CD4-positive, alpha-beta T cell (primary cell): Measurements from ENCODE around the gene SLC6A18. TPM values are rescaled to one million over a fixed set of nuclear protein-coding genes. Genes with fewer than 3 reads are reported as not detected.

Experiments
- ATAC-seq: fragments of 200-7000 bp; cut with Tn5 transposase; one replicate; pipeline ENCODE4 v1.10.0; 2022; ENCODE audit warnings: mild to moderate bottlenecking; ENCODE audit not compliant: poor library complexity
- CTCF ChIA-PET: fragments of 350-600 bp; sonication (Branson Sonifier 250); formaldehyde crosslinking; loops from one replicate; lab custom pipeline; 2021; ENCODE audit warnings: antibody characterized with exemption, inconsistent platforms; lab: Charles Lee
- POLR2A ChIA-PET: fragments of 350-600 bp; sonication (Branson Sonifier 250); formaldehyde crosslinking; loops from one replicate; lab custom pipeline; 2021; ENCODE audit warnings: antibody characterized with exemption, inconsistent platforms; lab: Charles Lee
- DNase-seq, 14 experiments: peaks; one replicate each; pipeline ENCODE4 v3.0.0-alpha.2; 2013 to 2020; ENCODE audit warnings: mixed read lengths in 2 of 14
- H3K27ac ChIP-seq, 2 donors: one replicate each; pipeline versions ENCODE4 v1.5.1 to v1.7.0; 2013; ENCODE audit warnings: low read length in 2 of 2, low read depth in 1 of 2, mild to moderate bottlenecking in 1 of 2
- H3K27me3 ChIP-seq, 2 experiments: 1 replicate in 1 of 2; 2 replicates in 1 of 2; pipeline versions ENCODE4 v1.6.1 to v1.7.0; 2013; ENCODE audit warnings: low read length in 2 of 2, control low read depth in 1 of 2, mild to moderate bottlenecking in 1 of 2, moderate library complexity in 1 of 2; ENCODE audit not compliant: insufficient read depth in 2 of 2, control insufficient read depth in 1 of 2
- H3K36me3 ChIP-seq: one replicate; pipeline ENCODE4 v1.6.1; 2013; ENCODE audit warnings: low read length, control low read depth; ENCODE audit not compliant: insufficient read depth
- H3K4me1 ChIP-seq: one replicate; pipeline ENCODE4 v1.6.1; 2013; ENCODE audit warnings: low read length, control low read depth; ENCODE audit not compliant: insufficient read depth
- H3K4me3 ChIP-seq: one replicate; pipeline ENCODE4 v1.5.1; 2013; ENCODE audit warnings: mild to moderate bottlenecking, low read length, moderate library complexity
- H3K9me3 ChIP-seq, 2 experiments: 1 replicate in 1 of 2; 2 replicates in 1 of 2; pipeline versions ENCODE4 v1.6.1 to v1.7.0; 2013; ENCODE audit warnings: low read length in 2 of 2, mild to moderate bottlenecking in 2 of 2, control low read depth in 1 of 2, moderate library complexity in 1 of 2; ENCODE audit not compliant: control insufficient read depth in 1 of 2, insufficient read depth in 1 of 2
- H3K27ac Mint-ChIP-seq: one replicate; pipeline ENCODE4 v1.8.0; 2020; ENCODE audit warnings: mixed read lengths
- H3K27me3 Mint-ChIP-seq: one replicate; pipeline ENCODE4 v1.8.0; 2021; ENCODE audit warnings: mixed read lengths
- H3K36me3 Mint-ChIP-seq: one replicate; pipeline ENCODE4 v1.8.0; 2021; ENCODE audit warnings: low read depth, mixed read lengths
- H3K4me1 Mint-ChIP-seq: one replicate; pipeline ENCODE4 v1.8.0; 2021; ENCODE audit warnings: low read depth, mixed read lengths
- H3K4me3 Mint-ChIP-seq: one replicate; pipeline ENCODE4 v1.8.0; 2020; ENCODE audit warnings: mild to moderate bottlenecking, mixed read lengths
- H3K9me3 Mint-ChIP-seq: one replicate; pipeline ENCODE4 v1.8.0; 2020; ENCODE audit warnings: mixed read lengths
- intact Hi-C, 2 experiments: fragments of 100-400 bp; cut with DNase I in 1 of 2; cut with micrococcal nuclease in 1 of 2; formaldehyde crosslinking; loops; one replicate each; pipeline versions ENCODE4 v1.15.1 to v1.9.0; 2023 to 2025; cut with DNase I, micrococcal nuclease
- total RNA-seq, 174 experiments: library from RNA in 2 of 174; stranded (reverse) in 2 of 174; gene quantifications; one replicate each; pipeline ENCODE4 v1.2.3 and lab custom pipeline; 2021 to 2026
- TF ChIP-seq, protein P1 (sequence below): fragments of 200-600 bp; IDR thresholded peaks from one replicate; pipeline ENCODE4 v1.8.0; 2022; ENCODE audit warnings: antibody characterized with exemption, mild to moderate bottlenecking

The SLC6A18 gene
- total RNA-seq, 2 experiments from 2014 or later: not detected

DNA sequence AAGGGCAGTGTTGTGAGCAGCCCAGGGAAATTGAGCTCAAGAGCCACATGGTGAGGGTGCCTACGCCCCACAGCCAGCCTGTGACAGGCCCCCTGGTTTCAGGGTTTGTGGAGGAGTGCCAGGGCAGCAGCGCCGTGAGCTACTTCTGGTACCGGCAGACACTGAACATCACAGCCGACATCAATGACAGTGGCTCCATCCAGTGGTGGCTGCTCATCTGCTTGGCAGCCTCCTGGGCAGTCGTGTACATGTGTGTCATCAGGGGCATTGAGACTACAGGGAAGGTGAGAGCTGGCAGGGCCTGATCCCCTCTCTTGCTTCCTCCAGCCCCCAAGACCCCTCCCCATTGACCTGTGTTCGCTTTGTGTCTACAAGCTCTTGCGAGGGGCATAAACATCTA lies 10.2 kb downstream of the SLC6A18 start:
- peaks cover 7% of the 10 kb centered on the region for H3K9me3 Mint-ChIP-seq
- CTCF ChIA-PET: no interaction called here
- no peaks in the 10 kb centered on the region for H3K27me3 Mint-ChIP-seq
- no peak for ATAC-seq
- H3K4me1 Mint-ChIP-seq: no peaks in the 10 kb centered on the region
- no peaks in the 10 kb centered on the region for H3K36me3 ChIP-seq
- H3K27ac ChIP-seq: no peak overlapping the region
- H3K27ac Mint-ChIP-seq: no peak overlapping the region
- intact Hi-C loops: no loop called here
- H3K4me1 ChIP-seq: no peaks in the 10 kb centered on the region
- peaks cover 12 to 30% of the 10 kb centered on the region in 2 experiments for H3K9me3 ChIP-seq
- H3K27me3 ChIP-seq: no peaks in the 10 kb centered on the region
- POLR2A ChIA-PET: interaction anchor here (1.0 kb wide), 1 partner anchor 20 kb away, joined by 3 read pairs; no protein-coding TSS in a partner anchor
- H3K36me3 Mint-ChIP-seq: no peaks in the 10 kb centered on the region
- TF ChIP-seq, protein P1, sequence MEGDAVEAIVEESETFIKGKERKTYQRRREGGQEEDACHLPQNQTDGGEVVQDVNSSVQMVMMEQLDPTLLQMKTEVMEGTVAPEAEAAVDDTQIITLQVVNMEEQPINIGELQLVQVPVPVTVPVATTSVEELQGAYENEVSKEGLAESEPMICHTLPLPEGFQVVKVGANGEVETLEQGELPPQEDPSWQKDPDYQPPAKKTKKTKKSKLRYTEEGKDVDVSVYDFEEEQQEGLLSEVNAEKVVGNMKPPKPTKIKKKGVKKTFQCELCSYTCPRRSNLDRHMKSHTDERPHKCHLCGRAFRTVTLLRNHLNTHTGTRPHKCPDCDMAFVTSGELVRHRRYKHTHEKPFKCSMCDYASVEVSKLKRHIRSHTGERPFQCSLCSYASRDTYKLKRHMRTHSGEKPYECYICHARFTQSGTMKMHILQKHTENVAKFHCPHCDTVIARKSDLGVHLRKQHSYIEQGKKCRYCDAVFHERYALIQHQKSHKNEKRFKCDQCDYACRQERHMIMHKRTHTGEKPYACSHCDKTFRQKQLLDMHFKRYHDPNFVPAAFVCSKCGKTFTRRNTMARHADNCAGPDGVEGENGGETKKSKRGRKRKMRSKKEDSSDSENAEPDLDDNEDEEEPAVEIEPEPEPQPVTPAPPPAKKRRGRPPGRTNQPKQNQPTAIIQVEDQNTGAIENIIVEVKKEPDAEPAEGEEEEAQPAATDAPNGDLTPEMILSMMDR: no peak
- H3K4me3 ChIP-seq: no peak overlapping the region
- DNase-seq: no peak
- H3K4me3 Mint-ChIP-seq: no peak overlapping the region

GRCh38 chr5:1235838-1236237 lies 10.7 kb downstream of the SLC6A18 start:
- CTCF ChIA-PET: no interaction called here
- Histone ChIP-seq H3K27ac (no peak overlapping the region), H3K4me1 (no peaks in the 10 kb centered on the region), H3K9me3 (peaks cover 12 to 30% of the 10 kb centered on the region in 2 experiments), H3K4me3 (no peak overlapping the region), H3K27me3 (no peaks in the 10 kb centered on the region), H3K36me3 (no peaks in the 10 kb centered on the region)
- no peak overlapping the region for H3K4me3 Mint-ChIP-seq
- TF ChIP-seq, protein P1: no peak
- no peak overlapping the region for H3K27ac Mint-ChIP-seq
- DNase-seq (no peak), ATAC-seq (no peak)
- intact Hi-C loops: no loop called here
- H3K27me3 Mint-ChIP-seq: peaks cover 3% of the 10 kb centered on the region
- no peaks in the 10 kb centered on the region for H3K4me1 Mint-ChIP-seq
- peaks cover 7% of the 10 kb centered on the region for H3K9me3 Mint-ChIP-seq
- POLR2A ChIA-PET: interaction anchor here (1.0 kb wide), 1 partner anchor 20 kb away, joined by 3 read pairs; no protein-coding TSS in a partner anchor
- no peaks in the 10 kb centered on the region for H3K36me3 Mint-ChIP-seq

- no peak overlapping the region for H3K27ac Mint-ChIP-seq
- ChIA-PET CTCF (no interaction called here), POLR2A (no interaction called here)
- Histone ChIP-seq H3K27ac (no peak overlapping the region), H3K36me3 (no peaks in the 10 kb centered on the region), H3K27me3 (no peaks in the 10 kb centered on the region), H3K4me3 (no peak overlapping the region), H3K9me3 (peaks cover 12 to 28% of the 10 kb centered on the region in 2 experiments), H3K4me1 (no peaks in the 10 kb centered on the region)
- peaks cover 7% of the 10 kb centered on the region for H3K9me3 Mint-ChIP-seq
- H3K27me3 Mint-ChIP-seq: peaks cover 5% of the 10 kb centered on the region
- TF ChIP-seq, protein P1: no peak
- intact Hi-C loops: no loop called here
- H3K36me3 Mint-ChIP-seq: no peaks in the 10 kb centered on the region
- no peak overlapping the region for H3K4me3 Mint-ChIP-seq
- DNase-seq (no peak), ATAC-seq (no peak)
- H3K4me1 Mint-ChIP-seq: no peaks in the 10 kb centered on the region
These were observed 14.5 kb downstream of the SLC6A18 start for GRCh38 chr5:1239505-1240251.
